ENCODE data around the gene CCNL1.

DNA sequence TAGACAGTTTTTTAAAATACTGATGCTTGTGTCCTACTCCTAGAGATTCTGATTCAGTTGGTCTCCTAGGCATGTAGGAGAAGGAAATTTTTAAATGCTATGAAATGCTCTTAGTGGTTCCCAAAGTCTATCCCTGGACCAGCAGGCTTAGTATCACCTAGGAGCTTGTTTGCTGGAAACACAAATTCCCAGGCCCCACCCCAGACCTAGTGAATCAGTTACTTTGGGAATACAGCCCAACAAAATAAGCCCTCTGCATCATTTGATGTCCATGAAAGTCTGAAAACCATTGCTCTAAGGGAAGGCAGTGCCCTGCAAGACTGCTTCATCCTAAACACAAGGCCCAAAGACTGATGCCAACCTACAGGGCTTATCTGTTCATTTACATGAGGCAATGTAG, 36.3 kb downstream of the CCNL1 start:
- TF ChIP-seq, protein P1, sequence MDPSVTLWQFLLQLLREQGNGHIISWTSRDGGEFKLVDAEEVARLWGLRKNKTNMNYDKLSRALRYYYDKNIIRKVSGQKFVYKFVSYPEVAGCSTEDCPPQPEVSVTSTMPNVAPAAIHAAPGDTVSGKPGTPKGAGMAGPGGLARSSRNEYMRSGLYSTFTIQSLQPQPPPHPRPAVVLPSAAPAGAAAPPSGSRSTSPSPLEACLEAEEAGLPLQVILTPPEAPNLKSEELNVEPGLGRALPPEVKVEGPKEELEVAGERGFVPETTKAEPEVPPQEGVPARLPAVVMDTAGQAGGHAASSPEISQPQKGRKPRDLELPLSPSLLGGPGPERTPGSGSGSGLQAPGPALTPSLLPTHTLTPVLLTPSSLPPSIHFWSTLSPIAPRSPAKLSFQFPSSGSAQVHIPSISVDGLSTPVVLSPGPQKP (IDR thresholded peaks at IDR 0.05; ENCODE audit: borderline replicate concordance, low read depth, low read length) = no peak
- TF ChIP-seq, protein P2, sequence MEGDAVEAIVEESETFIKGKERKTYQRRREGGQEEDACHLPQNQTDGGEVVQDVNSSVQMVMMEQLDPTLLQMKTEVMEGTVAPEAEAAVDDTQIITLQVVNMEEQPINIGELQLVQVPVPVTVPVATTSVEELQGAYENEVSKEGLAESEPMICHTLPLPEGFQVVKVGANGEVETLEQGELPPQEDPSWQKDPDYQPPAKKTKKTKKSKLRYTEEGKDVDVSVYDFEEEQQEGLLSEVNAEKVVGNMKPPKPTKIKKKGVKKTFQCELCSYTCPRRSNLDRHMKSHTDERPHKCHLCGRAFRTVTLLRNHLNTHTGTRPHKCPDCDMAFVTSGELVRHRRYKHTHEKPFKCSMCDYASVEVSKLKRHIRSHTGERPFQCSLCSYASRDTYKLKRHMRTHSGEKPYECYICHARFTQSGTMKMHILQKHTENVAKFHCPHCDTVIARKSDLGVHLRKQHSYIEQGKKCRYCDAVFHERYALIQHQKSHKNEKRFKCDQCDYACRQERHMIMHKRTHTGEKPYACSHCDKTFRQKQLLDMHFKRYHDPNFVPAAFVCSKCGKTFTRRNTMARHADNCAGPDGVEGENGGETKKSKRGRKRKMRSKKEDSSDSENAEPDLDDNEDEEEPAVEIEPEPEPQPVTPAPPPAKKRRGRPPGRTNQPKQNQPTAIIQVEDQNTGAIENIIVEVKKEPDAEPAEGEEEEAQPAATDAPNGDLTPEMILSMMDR (conservative IDR thresholded peaks at IDR 0.05; ENCODE audit: low read depth, low read length) = no peak

All from IMR-90 (cell line).